Activated naive CD4-positive, alpha-beta T cell treated with anti-CD3 and anti-CD28 coated beads, Interleukin-2, amount 50 U/mL, for 72 hours (primary cell): ENCODE measurements around the gene LYSMD1. TPM values are rescaled to one million over a fixed set of nuclear protein-coding genes. Genes with fewer than 3 reads are reported as not detected.
A peak's percentile ranks its signal among the peaks of the same experiment; 100 is the strongest.

ENCODE experiments used
- ATAC-seq, 2 donors: fragments of 150-1000 bp; cut with Tn5 transposase; 2 replicates each; pipeline ENCODE4 v1.10.0; 2021; ENCODE audit warnings: mild to moderate bottlenecking in 2 of 2, moderate library complexity in 2 of 2
- DNase-seq, 2 donors: peaks; one replicate each; pipeline ENCODE4 v3.0.0; 2021 to 2022; ENCODE audit warnings: low spot score in 2 of 2
- H3K27ac Mint-ChIP-seq, 2 donors: one replicate each; pipeline ENCODE4 v1.8.0; 2022; ENCODE audit warnings: mild to moderate bottlenecking in 2 of 2, mixed read lengths in 2 of 2
- H3K36me3 Mint-ChIP-seq, 2 donors: one replicate each; pipeline ENCODE4 v1.8.0; 2022; ENCODE audit warnings: mixed read lengths in 2 of 2
- H3K9me3 Mint-ChIP-seq, 2 donors: one replicate each; pipeline ENCODE4 v1.8.0; 2022; ENCODE audit warnings: mixed read lengths in 2 of 2
- total RNA-seq, 2 donors: library from RNA; stranded (reverse); gene quantifications; one replicate each; pipeline ENCODE4 v1.2.3, GENCODE V29; 2022

Gene LYSMD1
- total RNA-seq, 2 donors from 2014 or later: 3.8 to 36.1 TPM

DNA sequence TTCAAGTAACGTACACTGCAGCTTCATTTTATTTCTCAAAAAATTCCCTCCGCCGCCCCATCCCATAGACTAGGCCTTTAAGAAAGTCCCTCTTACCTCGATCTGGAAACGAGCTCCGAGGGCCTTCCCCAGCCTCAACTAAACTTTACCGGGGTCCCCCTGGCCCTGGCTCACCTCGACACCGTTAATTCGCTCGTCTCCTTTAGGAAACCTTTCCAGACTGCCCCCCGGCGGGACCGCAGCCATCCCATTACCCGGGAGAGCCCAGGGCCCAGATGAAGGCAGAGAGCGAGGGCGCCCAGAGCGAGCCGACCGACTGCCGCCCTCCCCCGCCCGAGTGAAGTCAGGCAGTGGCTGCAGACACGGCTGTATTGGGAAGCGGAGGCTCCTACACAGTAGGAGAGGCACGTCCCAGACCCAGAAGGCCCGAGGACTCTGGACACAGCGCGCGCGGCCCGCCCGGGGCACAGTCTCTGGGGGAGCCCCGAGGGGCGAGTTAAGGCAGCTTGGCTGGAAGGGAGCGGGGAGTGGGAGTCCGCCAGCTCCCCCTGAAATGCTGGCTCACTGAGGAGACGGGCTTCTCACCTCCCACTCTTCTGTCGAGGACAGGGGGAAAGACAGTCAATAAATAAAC is 33.9 kb downstream of the LYSMD1 start:
- DNase-seq: peak in 1 of 2 donors; percentile 40
- H3K27ac Mint-ChIP-seq: peak overlapping the region; percentile 60 to 68
- H3K36me3 Mint-ChIP-seq: no peaks in the 10 kb centered on the region
- no peak for ATAC-seq
- H3K9me3 Mint-ChIP-seq: no peaks in the 10 kb centered on the region

DNA sequence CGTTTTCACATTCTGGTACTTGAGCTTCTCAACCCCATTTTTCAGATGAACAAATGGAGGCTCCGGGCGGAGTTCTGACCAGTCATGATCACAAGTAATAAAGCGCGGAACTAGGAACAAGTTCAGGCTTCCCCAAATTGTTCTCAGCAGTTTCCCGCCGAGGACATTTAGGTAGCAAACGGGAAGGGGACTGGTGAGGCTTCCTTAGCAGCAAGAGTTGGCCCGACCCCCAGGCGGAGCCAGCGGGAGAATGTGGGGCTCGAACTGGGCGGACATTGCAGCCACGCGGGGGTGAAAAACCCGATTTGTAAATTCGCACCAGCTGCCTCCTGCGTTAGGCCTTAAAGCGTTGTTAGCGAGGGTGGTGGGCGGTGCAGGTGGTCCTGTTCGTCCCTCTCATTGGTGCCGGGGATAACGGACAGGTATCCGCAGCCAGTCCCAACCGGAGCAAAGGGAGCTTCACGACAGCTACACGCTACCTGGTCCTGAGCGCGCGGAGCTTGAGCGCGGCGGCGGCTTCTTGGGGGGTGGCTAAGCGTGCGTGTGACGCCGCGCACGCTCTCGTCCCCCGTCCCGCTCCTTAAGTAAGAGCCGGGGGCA is 34.6 kb downstream of the LYSMD1 start:
- peak overlapping the region; percentile 26 to 60 for H3K27ac Mint-ChIP-seq
- DNase-seq: peak; percentile 76 to 81
- peak; percentile 97 to 100 for ATAC-seq
- H3K9me3 Mint-ChIP-seq: no peaks in the 10 kb centered on the region
- H3K36me3 Mint-ChIP-seq: no peaks in the 10 kb centered on the region

DNA sequence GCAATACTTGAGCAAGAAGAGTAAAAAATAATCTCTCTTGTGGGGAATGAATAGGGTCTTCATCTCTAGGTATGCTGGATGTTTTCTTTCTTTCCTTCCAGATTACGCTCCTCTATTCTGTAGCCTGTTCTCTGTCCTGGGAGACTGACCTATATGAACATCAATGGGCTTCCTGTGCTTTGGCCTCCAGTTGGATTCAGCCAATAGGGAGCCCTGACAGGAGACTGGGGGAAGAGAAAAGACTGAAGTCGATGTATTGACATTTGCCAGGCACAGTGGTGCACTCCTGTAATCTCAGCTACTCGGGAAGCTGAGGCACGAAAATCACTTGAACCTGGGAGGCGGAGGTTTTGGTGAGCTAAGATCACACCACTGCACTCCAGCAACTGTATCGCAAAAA is 36.9 kb downstream of the LYSMD1 start:
- no peak overlapping the region for H3K27ac Mint-ChIP-seq
- ATAC-seq: no peak
- no peaks in the 10 kb centered on the region for H3K9me3 Mint-ChIP-seq
- DNase-seq: no peak
- H3K36me3 Mint-ChIP-seq: no peaks in the 10 kb centered on the region

DNA sequence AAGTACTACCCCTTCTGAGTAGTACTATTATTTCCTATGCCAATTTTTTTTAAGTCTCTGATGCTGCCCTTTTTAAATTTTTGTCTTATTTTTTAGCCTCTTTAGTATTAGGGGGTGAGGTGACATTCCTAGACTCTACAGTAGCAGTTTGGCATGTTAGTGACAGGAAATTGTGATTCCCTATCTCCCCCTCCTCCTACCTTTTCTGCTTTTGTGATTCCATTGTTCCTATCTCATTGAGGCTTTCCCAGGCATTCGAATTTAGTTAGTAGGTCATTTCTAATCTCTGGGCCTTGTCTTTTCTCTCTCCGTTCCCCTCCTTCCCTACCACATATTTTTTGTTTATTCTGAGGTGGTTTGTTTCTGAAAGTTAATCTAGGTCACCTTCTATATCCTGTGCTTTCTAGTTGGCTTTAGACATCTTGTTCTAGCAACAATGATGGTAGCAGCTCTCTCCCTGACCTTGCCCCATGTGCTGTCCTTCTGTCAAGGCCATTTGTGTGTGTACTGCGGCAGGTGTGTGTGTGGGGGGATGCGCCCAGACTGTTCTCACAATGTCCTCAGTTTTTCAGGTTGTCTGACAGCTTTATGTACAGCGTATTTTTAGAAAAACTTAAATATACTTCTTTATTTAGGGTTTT is 40.8 kb downstream of the LYSMD1 start:
- Mint-ChIP-seq H3K9me3 (no peaks in the 10 kb centered on the region), H3K27ac (peak overlapping the region in 1 of 2 donors; percentile 45), H3K36me3 (no peaks in the 10 kb centered on the region)
- ATAC-seq (no peak), DNase-seq (no peak)

DNA sequence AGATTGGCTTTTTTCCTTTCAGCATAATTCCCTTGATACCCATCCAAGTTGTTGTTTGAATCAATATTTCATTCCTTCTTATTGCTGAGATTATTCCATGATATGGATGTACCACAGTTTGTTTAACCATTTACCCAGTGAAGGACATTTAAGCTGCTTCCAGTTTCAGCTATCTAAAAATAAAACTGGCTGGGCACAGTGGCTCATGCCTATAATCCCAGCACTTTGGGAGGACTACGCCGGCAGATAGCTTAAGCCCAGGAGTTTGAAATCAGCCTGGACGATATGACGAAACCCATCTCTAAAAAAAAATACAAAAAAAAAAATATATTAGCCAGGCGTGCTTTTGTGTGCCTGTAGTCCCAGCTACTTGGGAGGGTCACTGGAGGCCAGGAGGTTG is 51.8 kb downstream of the LYSMD1 start:
- Mint-ChIP-seq H3K9me3 (no peaks in the 10 kb centered on the region), H3K27ac (no peak overlapping the region), H3K36me3 (no peaks in the 10 kb centered on the region)
- no peak for DNase-seq
- no peak for ATAC-seq

Other genes starting within 250 kb of the LYSMD1 start
- gene SETDB1, start 239.5 kb downstream of the LYSMD1 start, total RNA-seq: 10 to 100 TPM; 57.4 to 73.6 TPM
- 100 to 1,000 TPM; 110 to 134 TPM for gene CERS2, start 191.1 kb downstream of the LYSMD1 start, total RNA-seq
- gene ANXA9, start 183.6 kb downstream of the LYSMD1 start, total RNA-seq: not detected
- gene MINDY1, start 159.0 kb downstream of the LYSMD1 start, total RNA-seq: 10 to 100 TPM; 23.3 to 32.3 TPM
- gene PRUNE1, start 157.5 kb downstream of the LYSMD1 start, total RNA-seq: 10 to 100 TPM; 18.0 to 20.7 TPM
- gene BNIPL, start 129.3 kb downstream of the LYSMD1 start, total RNA-seq: 1 to 10 TPM in 1 of 2 donors, under 1 TPM in 1; 0.89 to 3.1 TPM
- 1 to 10 TPM in 1 of 2 donors, under 1 TPM in 1; 0.91 to 1.0 TPM for gene C1orf56, start 118.2 kb downstream of the LYSMD1 start, total RNA-seq
- gene CDC42SE1, start 106.3 kb downstream of the LYSMD1 start, total RNA-seq: 100 to 1,000 TPM; 104 to 166 TPM
- 1 to 10 TPM; 5.6 TPM for gene MLLT11, start 105.5 kb downstream of the LYSMD1 start, total RNA-seq
- 10 to 100 TPM in 1 of 2 donors, 1 to 10 TPM in 1; 5.6 to 14.1 TPM for gene GABPB2, start 95.1 kb downstream of the LYSMD1 start, total RNA-seq
- gene SEMA6C, start 19.3 kb downstream of the LYSMD1 start, total RNA-seq: 1 to 10 TPM; 2.8 to 7.1 TPM
- 10 to 100 TPM in 1 of 2 donors, 1 to 10 TPM in 1; 6.9 to 18.5 TPM for gene TNFAIP8L2, start 9.3 kb downstream of the LYSMD1 start, total RNA-seq
- 10 to 100 TPM; 62.3 to 83.9 TPM for gene SCNM1, start 242 bp upstream of the LYSMD1 start, total RNA-seq
- gene TMOD4, start 10.1 kb upstream of the LYSMD1 start, total RNA-seq: under 1 TPM; 0.77 to 0.78 TPM
- gene VPS72, start 24.3 kb upstream of the LYSMD1 start, total RNA-seq: 10 to 100 TPM; 61.3 to 67.0 TPM
- 100 to 1,000 TPM in 1 of 2 donors, 10 to 100 TPM in 1; 88.0 to 137 TPM for gene PIP5K1A, start 32.6 kb upstream of the LYSMD1 start, total RNA-seq
- 100 to 1,000 TPM; 185 to 189 TPM for gene PSMD4, start 88.8 kb upstream of the LYSMD1 start, total RNA-seq
- gene ZNF687, start 116.4 kb upstream of the LYSMD1 start, total RNA-seq: 10 to 100 TPM; 28.0 to 29.0 TPM
- gene PI4KB, start 161.5 kb upstream of the LYSMD1 start, total RNA-seq: 10 to 100 TPM; 55.0 to 75.3 TPM
- 10 to 100 TPM; 56.9 to 61.3 TPM for gene RFX5, start 181.3 kb upstream of the LYSMD1 start, total RNA-seq
- gene SELENBP1, start 206.8 kb upstream of the LYSMD1 start, total RNA-seq: not detected
- gene PSMB4, start 233.7 kb upstream of the LYSMD1 start, total RNA-seq: 100 to 1,000 TPM; 318 to 462 TPM